Activated effector memory CD4-positive, alpha-beta T cell treated with anti-CD3 and anti-CD28 coated beads, Interleukin-2, amount 50 U/mL, for 16 hours (primary cell): Measurements from ENCODE around the gene CACNA2D3.

Experiments
- DNase-seq: peaks from one replicate; pipeline ENCODE4 v3.0.0-alpha.2; 2020

Gene CACNA2D3

DNA sequence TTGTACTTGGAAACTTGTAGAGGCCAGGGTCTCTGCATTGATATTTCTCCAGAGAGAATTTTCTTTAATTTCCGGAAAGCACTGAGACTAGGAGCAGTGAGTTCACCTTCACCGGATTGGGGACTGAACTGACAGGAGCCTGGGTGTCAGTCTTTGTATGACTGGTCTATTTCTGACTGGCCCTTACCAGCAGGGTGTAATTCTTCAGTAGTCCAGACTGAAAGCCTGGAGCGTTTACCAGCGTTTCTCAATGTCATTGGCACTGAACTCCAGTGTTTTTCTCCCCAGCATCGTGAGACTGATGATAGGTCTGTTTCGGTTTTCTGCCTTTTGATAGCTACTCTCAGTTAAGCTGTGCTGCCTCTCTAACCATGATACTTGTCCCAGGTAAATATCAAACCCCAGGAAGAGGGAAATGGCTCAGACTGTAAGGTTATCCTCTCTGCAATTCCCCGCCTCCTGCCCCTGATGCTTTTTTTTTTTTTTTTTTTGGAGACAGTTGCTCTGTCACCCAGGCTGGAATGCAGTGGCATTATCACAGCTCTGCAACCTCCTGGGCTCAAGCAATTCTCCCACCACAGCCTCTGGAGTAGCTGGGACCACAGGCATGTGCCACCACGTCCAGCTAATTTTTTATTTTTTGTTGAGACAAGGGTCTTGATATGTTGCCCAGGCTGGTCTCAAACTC lies 103.6 kb downstream of the CACNA2D3 start:
- no peak for DNase-seq

DNA sequence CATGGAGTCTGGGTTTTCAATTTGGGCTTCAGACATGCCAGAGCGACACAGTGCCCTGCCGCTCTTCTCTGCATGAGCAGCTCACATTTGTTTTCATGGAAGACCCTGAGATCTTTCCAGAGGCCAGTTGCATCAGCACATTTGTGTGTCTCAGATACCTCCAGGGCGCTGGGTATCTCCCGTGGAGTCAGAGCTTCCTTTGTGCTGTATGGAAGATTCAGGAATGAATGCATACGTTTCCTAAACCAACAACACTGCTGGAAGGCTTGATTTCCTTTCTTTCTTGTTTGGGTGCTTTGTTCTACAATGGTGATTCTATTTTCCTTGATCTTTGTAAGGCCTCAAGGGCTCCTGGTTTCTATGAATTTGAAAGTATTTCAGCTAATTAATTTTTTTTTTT lies 106.5 kb downstream of the CACNA2D3 start:
- no peak for DNase-seq

- no peak for DNase-seq
Observed at GRCh38 chr3:54232618-54233017, 110.3 kb downstream of the CACNA2D3 start.

GRCh38 chr3:54235998-54236397 lies 113.6 kb downstream of the CACNA2D3 start:
- DNase-seq: no peak

DNA sequence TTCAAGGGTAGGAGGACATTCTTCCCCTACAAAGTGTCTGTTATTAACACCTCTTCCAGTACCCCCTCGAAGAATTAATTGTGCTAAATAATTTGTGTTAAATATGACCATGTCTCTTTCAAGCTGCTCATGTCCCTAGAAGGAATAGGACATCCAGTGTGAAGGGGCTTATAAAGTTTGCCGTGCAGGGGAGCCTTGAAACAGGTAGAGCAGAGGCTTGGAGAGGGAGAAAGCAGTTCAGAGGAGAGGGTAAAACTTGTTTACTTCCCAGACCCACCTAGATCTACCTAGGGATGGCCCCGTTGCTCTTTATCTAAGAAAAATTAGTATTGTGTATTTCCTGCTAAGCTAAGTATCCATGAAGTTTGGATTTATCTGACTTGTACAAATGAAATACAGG lies 114.8 kb downstream of the CACNA2D3 start:
- DNase-seq: no peak

- DNase-seq: no peak
Observed at GRCh38 chr3:54237788-54238502, 115.6 kb downstream of the CACNA2D3 start.

DNA sequence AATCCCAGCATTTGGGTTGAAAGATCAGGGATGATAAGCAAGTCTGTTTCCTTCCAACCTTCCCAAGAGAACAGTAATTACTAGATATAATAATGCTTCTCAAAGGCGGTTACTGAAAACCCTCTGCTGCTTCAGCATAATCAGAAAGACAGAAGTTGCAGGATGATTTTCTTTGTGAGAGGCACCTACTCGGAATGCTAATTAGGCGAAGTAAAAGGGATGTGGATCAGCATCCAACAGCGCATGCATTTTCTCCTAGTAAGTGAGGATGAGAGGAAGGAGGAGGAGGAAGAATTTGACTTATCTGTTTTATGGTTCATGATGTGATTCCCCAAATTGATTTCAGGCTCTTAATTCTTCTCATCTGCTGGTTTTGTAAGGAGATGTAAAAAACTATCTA lies 118.0 kb downstream of the CACNA2D3 start:
- DNase-seq: no peak

- no peak for DNase-seq
Observed at GRCh38 chr3:54243056-54243931, 120.9 kb downstream of the CACNA2D3 start.

GRCh38 chr3:54243960-54244682 lies 121.8 kb downstream of the CACNA2D3 start:
- no peak for DNase-seq

DNA sequence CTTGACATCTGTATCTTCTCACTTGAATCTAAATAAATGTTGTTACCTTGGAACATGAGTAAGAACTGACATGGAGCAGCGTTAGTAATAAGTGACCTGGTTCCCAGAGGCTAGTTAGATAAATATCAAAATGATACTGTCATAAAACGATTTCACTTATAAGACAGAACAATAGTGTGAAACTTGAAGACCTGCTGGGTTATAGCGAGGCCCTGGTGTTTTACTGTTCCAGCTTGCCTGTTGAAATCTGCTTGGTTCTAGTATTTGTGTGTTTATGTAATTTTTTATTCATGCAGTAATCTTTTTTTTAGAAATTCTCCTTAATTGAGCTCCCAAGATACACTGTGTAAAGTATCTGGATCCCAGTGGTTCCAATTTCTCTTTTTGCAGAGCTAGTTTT lies 129.4 kb downstream of the CACNA2D3 start:
- no peak for DNase-seq

- no peak for DNase-seq
Observed at GRCh38 chr3:54257125-54257720, 134.9 kb downstream of the CACNA2D3 start.

DNA sequence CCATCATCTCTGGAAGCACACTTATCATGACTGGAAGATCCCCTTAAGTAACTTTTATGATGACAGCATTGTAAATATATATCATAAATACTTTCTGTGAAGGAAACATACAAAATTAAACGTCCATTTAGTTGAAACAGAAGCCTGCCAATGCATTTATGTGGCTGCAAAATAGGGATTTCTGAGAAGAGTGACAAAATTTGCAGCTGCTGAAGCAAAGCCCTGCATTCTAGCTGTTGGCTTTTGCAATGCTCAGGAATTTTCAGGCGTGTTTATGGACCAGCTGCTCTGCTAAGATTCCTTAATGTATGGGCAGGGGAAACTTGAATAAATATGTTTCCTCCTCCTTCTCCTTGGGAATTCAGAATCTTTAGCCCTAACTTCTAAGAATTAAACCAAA lies 137.3 kb downstream of the CACNA2D3 start:
- no peak for DNase-seq

GRCh38 chr3:54261141-54261540 lies 138.8 kb downstream of the CACNA2D3 start:
- DNase-seq: no peak

- DNase-seq: no peak
Observed at GRCh38 chr3:54262541-54262940, 140.2 kb downstream of the CACNA2D3 start.

DNA sequence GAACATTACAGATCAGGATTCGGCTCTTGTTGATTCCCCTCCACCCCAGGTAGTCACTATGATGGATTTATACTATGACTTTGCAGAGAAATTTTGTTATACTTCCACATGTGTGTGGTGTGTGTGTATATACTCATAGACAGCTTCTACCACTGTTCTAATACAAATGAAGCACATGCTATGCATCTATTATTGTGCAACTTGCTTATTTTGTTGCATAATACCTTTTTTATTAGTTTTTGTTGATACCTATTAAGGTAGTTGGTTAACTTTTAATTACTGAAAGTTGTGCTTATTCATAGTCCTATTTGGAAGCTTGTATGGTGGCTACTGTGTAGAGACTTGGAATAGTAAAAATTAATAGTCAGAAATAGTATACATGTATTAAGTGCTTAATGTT lies 140.6 kb downstream of the CACNA2D3 start:
- DNase-seq: no peak

DNA sequence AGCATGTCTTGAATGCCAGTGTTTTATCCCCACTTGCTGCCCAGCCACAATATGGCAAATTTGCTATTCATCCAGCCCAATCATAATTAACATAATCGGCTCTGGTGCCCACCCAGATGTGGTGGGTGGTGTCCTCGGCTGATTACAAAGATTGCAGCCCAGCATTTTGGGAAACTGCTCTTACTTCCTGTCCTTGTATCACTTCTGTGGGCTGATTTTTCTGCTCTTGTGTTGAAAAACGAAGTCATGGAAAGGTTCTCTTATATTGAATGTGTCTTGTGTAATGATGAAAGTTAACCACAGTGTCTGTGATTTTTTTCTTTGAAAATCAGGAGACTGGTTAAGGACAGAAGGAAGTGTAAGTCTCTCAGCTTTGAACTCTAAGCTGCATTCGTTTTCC lies 141.7 kb downstream of the CACNA2D3 start:
- no peak for DNase-seq

DNA sequence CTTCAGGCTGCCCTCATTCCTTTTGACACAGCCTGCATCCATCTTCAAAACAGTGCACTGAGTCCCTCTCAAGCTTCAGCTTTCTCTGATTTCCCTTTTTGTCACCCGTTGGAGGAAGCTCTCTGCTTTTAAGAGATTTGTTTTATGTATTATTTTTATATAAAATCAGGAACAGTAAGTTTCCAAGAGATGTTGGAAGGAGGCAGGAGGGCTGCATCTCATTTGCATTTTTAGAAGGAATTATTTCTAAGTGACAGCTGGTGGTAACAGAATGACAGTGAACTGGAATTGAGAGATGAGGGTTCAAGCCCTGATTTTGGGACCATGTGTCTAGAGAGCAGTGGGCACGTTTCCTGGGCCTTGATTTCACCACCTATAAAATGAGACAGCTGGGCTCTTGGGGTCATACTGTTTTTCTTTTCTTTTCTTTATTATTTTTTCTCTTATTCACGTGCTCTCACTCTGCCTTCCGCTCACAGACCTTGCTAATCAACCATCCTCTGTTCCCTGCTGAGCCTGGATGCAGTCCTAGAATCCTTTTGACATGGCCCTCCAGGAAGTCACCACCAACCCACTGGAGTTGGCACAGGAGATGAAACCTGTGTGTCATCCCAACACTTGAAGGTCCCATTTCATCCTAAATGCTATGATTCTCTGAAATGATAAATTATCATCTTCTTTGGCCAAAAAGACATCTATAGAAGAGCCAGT lies 148.6 kb downstream of the CACNA2D3 start:
- no peak for DNase-seq

- no peak for DNase-seq
Observed at GRCh38 chr3:54273791-54274190, 151.4 kb downstream of the CACNA2D3 start.

- no peak for DNase-seq
Observed at GRCh38 chr3:54274607-54275006, 152.3 kb downstream of the CACNA2D3 start.

GRCh38 chr3:54279005-54279583 lies 156.7 kb downstream of the CACNA2D3 start:
- no peak for DNase-seq

- DNase-seq: no peak
Observed at GRCh38 chr3:54283470-54283869, 161.1 kb downstream of the CACNA2D3 start.

GRCh38 chr3:54294214-54294613 lies 171.9 kb downstream of the CACNA2D3 start:
- DNase-seq: no peak
